Measurements from ENCODE around the gene GSDME. TPM values are rescaled to one million over a fixed set of nuclear protein-coding genes. Genes with fewer than 3 reads are reported as not detected.

Gene GSDME
- polyA plus RNA-seq, 1 donor (not counting 4 experiments of a cell fraction or from before 2014, with no cell fraction given) = 105 TPM

GRCh38 chr7:24668927-24669635 lies 88.2 kb downstream of the GSDME start:
- DNase-seq (ENCODE audit: low read depth, low spot score) (no peak), FAIRE-seq (peak; percentile 49)
- dilution Hi-C loops (cut with MboI; ENCODE audit: extremely low pct_ligation_motif_present, low sequenced_read_pairs) = no loop called here
- Histone ChIP-seq H3K27ac (ENCODE audit: control insufficient read depth, insufficient read depth, low read length) (no peak overlapping the region), H3K4me1 (ENCODE audit: control insufficient read depth, extremely low read depth, insufficient read depth, low read length) (peaks cover 10% of the 10 kb centered on the region), H3K79me2 (ENCODE audit: control insufficient read depth, insufficient read depth, low read length) (peaks cover 1% of the 10 kb centered on the region), H3K27me3 (ENCODE audit: control insufficient read depth, extremely low read depth, insufficient read depth, low read length) (no peaks in the 10 kb centered on the region), H3K4me3 (ENCODE audit: control insufficient read depth in 2 of 3, extremely low read depth in 1 of 3, insufficient read depth in 2 of 3, low read depth in 1 of 3, low read length in 3 of 3) (no peak overlapping the region), H3K36me3 (ENCODE audit: control insufficient read depth in 2 of 2, extremely low read depth in 1 of 2, insufficient read depth in 2 of 2, low read length in 2 of 2) (peaks cover 0 to 1% of the 10 kb centered on the region in 2 experiments), H3K4me2 (ENCODE audit: control insufficient read depth, extremely low read depth, insufficient read depth, low read depth, low read length) (no peak overlapping the region), H3K9ac (ENCODE audit: control insufficient read depth, extremely low read depth, insufficient read depth, low read length) (no peak overlapping the region), H4K20me1 (ENCODE audit: control insufficient read depth, extremely low read depth, insufficient read depth, low read length) (no peaks in the 10 kb centered on the region), H2AFZ (ENCODE audit: control insufficient read depth, low read length) (no peak overlapping the region), H3K9me3 (ENCODE audit: control insufficient read depth, low read depth, low read length) (no peaks in the 10 kb centered on the region), H3K9me1 (ENCODE audit: control insufficient read depth, extremely low read depth, insufficient read depth, low read length) (no peaks in the 10 kb centered on the region)
- TF ChIP-seq CTCF (optimal IDR thresholded peaks at IDR 0.05 in 1 of 3, IDR thresholded peaks at IDR 0.05 in 1 of 3, conservative IDR thresholded peaks at IDR 0.05 in 1 of 3; ENCODE audit: extremely low read depth in 1 of 3, insufficient read depth in 2 of 3, low read length in 3 of 3) (no peak), EZH2 (IDR thresholded peaks at IDR 0.05; ENCODE audit: low read length) (no peak)

- H3K27me3 ChIP-seq (ENCODE audit: control insufficient read depth, extremely low read depth, insufficient read depth, low read length) = no peaks in the 10 kb centered on the region
- H3K4me1 ChIP-seq (ENCODE audit: control insufficient read depth, extremely low read depth, insufficient read depth, low read length) = peaks cover 10% of the 10 kb centered on the region
- TF ChIP-seq EZH2 (IDR thresholded peaks at IDR 0.05; ENCODE audit: low read length) (no peak), CTCF (optimal IDR thresholded peaks at IDR 0.05 in 1 of 3, IDR thresholded peaks at IDR 0.05 in 1 of 3, conservative IDR thresholded peaks at IDR 0.05 in 1 of 3; ENCODE audit: extremely low read depth in 1 of 3, insufficient read depth in 2 of 3, low read length in 3 of 3) (peak; percentile 49 to 61 (median 50))
- H3K36me3 ChIP-seq (ENCODE audit: control insufficient read depth in 2 of 2, extremely low read depth in 1 of 2, insufficient read depth in 2 of 2, low read length in 2 of 2) = peaks cover 0 to 1% of the 10 kb centered on the region in 2 experiments
- H4K20me1 ChIP-seq (ENCODE audit: control insufficient read depth, extremely low read depth, insufficient read depth, low read length) = no peaks in the 10 kb centered on the region
- no peak overlapping the region for H3K4me2 ChIP-seq (ENCODE audit: control insufficient read depth, extremely low read depth, insufficient read depth, low read depth, low read length)
- H3K79me2 ChIP-seq (ENCODE audit: control insufficient read depth, insufficient read depth, low read length) = no peaks in the 10 kb centered on the region
- no peak overlapping the region for H3K4me3 ChIP-seq (ENCODE audit: control insufficient read depth in 2 of 3, extremely low read depth in 1 of 3, insufficient read depth in 2 of 3, low read depth in 1 of 3, low read length in 3 of 3)
- no peak overlapping the region for H2AFZ ChIP-seq (ENCODE audit: control insufficient read depth, low read length)
- DNase-seq (ENCODE audit: low read depth, low spot score) (no peak), FAIRE-seq (peak; percentile 26)
- H3K9ac ChIP-seq (ENCODE audit: control insufficient read depth, extremely low read depth, insufficient read depth, low read length) = no peak overlapping the region
- H3K27ac ChIP-seq (ENCODE audit: control insufficient read depth, insufficient read depth, low read length) = no peak overlapping the region
- H3K9me3 ChIP-seq (ENCODE audit: control insufficient read depth, low read depth, low read length) = no peaks in the 10 kb centered on the region
- dilution Hi-C loops (cut with MboI; ENCODE audit: extremely low pct_ligation_motif_present, low sequenced_read_pairs) = no loop called here
- no peaks in the 10 kb centered on the region for H3K9me1 ChIP-seq (ENCODE audit: control insufficient read depth, extremely low read depth, insufficient read depth, low read length)
These were observed 91.5 kb downstream of the GSDME start for GRCh38 chr7:24665564-24666294.

Measured in keratinocyte (primary cell).